DOHH2 (cell line): ENCODE measurements around the gene STIM2.

Source experiments
- H3F3A ChIP-seq: fragments of 200-600 bp; sonication (generic), shearing (Covaris generic); 2 replicates; pipeline ENCODE4 v1.6.0; 2016; ENCODE audit warnings: antibody characterized with exemption, mild to moderate bottlenecking; ENCODE audit not compliant: control insufficient read depth, insufficient read depth
- H3K27ac ChIP-seq: fragments of 200-600 bp; sonication (generic); 2 replicates; pipeline ENCODE4 v1.5.1; 2014; ENCODE audit warnings: low read depth, mild to moderate bottlenecking, low read length, moderate library complexity
- H3K27me3 ChIP-seq: fragments of 200-600 bp; sonication (generic); 2 replicates; pipeline ENCODE4 v1.6.1; 2014; ENCODE audit warnings: mild to moderate bottlenecking, low read length, mixed read lengths; ENCODE audit not compliant: control insufficient read depth
- H3K36me3 ChIP-seq: fragments of 200-600 bp; sonication (generic); 2 replicates; pipeline ENCODE4 v1.6.1; 2014; ENCODE audit warnings: mild to moderate bottlenecking, low read length, moderate library complexity, mixed read lengths; ENCODE audit not compliant: control insufficient read depth
- H3K4me1 ChIP-seq: fragments of 200-600 bp; sonication (generic); 2 replicates; pipeline ENCODE4 v1.6.1; 2014; ENCODE audit warnings: mild to moderate bottlenecking, low read length, mixed read lengths; ENCODE audit not compliant: control insufficient read depth
- H3K4me2 ChIP-seq: fragments of 200-600 bp; sonication (generic); 2 replicates; pipeline ENCODE4 v1.6.0; 2014; ENCODE audit warnings: mild to moderate bottlenecking, low read length, moderate library complexity
- H3K4me3 ChIP-seq: fragments of 200-600 bp; sonication (generic); 2 replicates; pipeline ENCODE4 v1.5.1; 2014; ENCODE audit warnings: mild to moderate bottlenecking, low read length, mixed read lengths
- H3K79me2 ChIP-seq: fragments of 200-600 bp; sonication (generic); 2 replicates; pipeline ENCODE4 v1.6.1; 2014; ENCODE audit warnings: mild to moderate bottlenecking, low read length, mixed read lengths; ENCODE audit not compliant: control insufficient read depth
- H3K9me2 ChIP-seq: fragments of 200-600 bp; sonication (generic); replicated peaks from 2 replicates; pipeline ENCODE4 v1.6.1; 2014; ENCODE audit warnings: mild to moderate bottlenecking, low read length, mixed read lengths; ENCODE audit not compliant: control insufficient read depth
- H3K9me3 ChIP-seq: fragments of 200-600 bp; sonication (generic); 2 replicates; pipeline ENCODE4 v1.6.1; 2014; ENCODE audit warnings: antibody characterized with exemption, low read length, mixed read lengths; ENCODE audit not compliant: control insufficient read depth, insufficient read depth
- H4K20me1 ChIP-seq: fragments of 200-600 bp; sonication (generic); 2 replicates; pipeline ENCODE4 v1.6.0; 2014; ENCODE audit warnings: low read depth, mild to moderate bottlenecking, antibody characterized with exemption, low read length, moderate library complexity; ENCODE audit not compliant: control insufficient read depth, insufficient read depth
- CTCF ChIP-seq: fragments of 200-600 bp; sonication (generic); IDR thresholded peaks from one replicate; pipeline ENCODE4 v1.5.1; 2014; ENCODE audit warnings: antibody characterized with exemption, mild to moderate bottlenecking, low read depth, low read length; ENCODE audit not compliant: poor library complexity, severe bottlenecking
- EZH2phosphoT487 ChIP-seq: fragments of 200-600 bp; sonication (generic); IDR thresholded peaks from 2 replicates; pipeline ENCODE4 v1.6.1; 2017; ENCODE audit warnings: borderline replicate concordance, mild to moderate bottlenecking, antibody characterized with exemption, low read length, moderate library complexity, mixed read lengths

The STIM2 gene

GRCh38 chr4:26935397-26935796 lies 74.8 kb downstream of the STIM2 start:
- H3K4me3 ChIP-seq: no peak overlapping the region
- no peak overlapping the region for H3K4me2 ChIP-seq
- H3K79me2 ChIP-seq: peaks cover 80% of the 10 kb centered on the region
- no peaks in the 10 kb centered on the region for H3K9me3 ChIP-seq
- no peaks in the 10 kb centered on the region for H4K20me1 ChIP-seq
- no peak for TF ChIP-seq CTCF
- TF ChIP-seq EZH2phosphoT487: no peak
- peaks cover 21% of the 10 kb centered on the region for H3K4me1 ChIP-seq
- H3K27ac ChIP-seq: no peak overlapping the region
- no peaks in the 10 kb centered on the region for H3K27me3 ChIP-seq
- H3F3A ChIP-seq: 0 out of 2 replicates have a peak, but pooled peaks cover 2% of the 10 kb centered on the region
- peaks cover 4% of the 10 kb centered on the region; the same call in 1 of the 2 replicates for H3K36me3 ChIP-seq
- H3K9me2 ChIP-seq: no peaks in the 10 kb centered on the region

- H4K20me1 ChIP-seq: no peaks in the 10 kb centered on the region
- H3K4me2 ChIP-seq: no peak overlapping the region
- no peak overlapping the region for H3K4me3 ChIP-seq
- peaks cover 81% of the 10 kb centered on the region for H3K79me2 ChIP-seq
- no peak overlapping the region for H3K27ac ChIP-seq
- H3K9me3 ChIP-seq: no peaks in the 10 kb centered on the region
- H3K27me3 ChIP-seq: no peaks in the 10 kb centered on the region
- TF ChIP-seq EZH2phosphoT487: no peak
- no peak for TF ChIP-seq CTCF
- no peaks in the 10 kb centered on the region for H3K9me2 ChIP-seq
- 0 out of 2 replicates have a peak, but pooled peaks cover 2% of the 10 kb centered on the region for H3F3A ChIP-seq
- peaks cover 21% of the 10 kb centered on the region for H3K4me1 ChIP-seq
- H3K36me3 ChIP-seq: peaks cover 4% of the 10 kb centered on the region; the same call in 1 of the 2 replicates
Observed at GRCh38 chr4:26936284-26937065, 75.8 kb downstream of the STIM2 start.

GRCh38 chr4:26937139-26937538 lies 76.5 kb downstream of the STIM2 start:
- no peaks in the 10 kb centered on the region for H3K9me2 ChIP-seq
- peaks cover 21% of the 10 kb centered on the region for H3K4me1 ChIP-seq
- H3K27ac ChIP-seq: no peak overlapping the region
- H3K4me2 ChIP-seq: no peak overlapping the region
- peaks cover 81% of the 10 kb centered on the region for H3K79me2 ChIP-seq
- peaks cover 4% of the 10 kb centered on the region; the same call in 1 of the 2 replicates for H3K36me3 ChIP-seq
- H3K27me3 ChIP-seq: no peaks in the 10 kb centered on the region
- no peaks in the 10 kb centered on the region for H4K20me1 ChIP-seq
- H3K9me3 ChIP-seq: no peaks in the 10 kb centered on the region
- H3F3A ChIP-seq: 0 out of 2 replicates have a peak, but pooled peaks cover 2% of the 10 kb centered on the region
- no peak overlapping the region for H3K4me3 ChIP-seq
- no peak for TF ChIP-seq EZH2phosphoT487
- peak; percentile 23 for TF ChIP-seq CTCF
